GM19193 (cell line): ENCODE data around the gene IQSEC3.

Experiments
- POLR2A ChIP-seq: IDR thresholded peaks from 4 replicates; pipeline ENCODE4 v1.6.1; 2011; ENCODE audit not compliant: insufficient read depth, insufficient read length; ENCODE audit errors: extremely low read depth

IQSEC3 gene

GRCh38 chr12:106118-106591, 39.6 kb downstream of the IQSEC3 start:
- no peak for TF ChIP-seq POLR2A

- TF ChIP-seq POLR2A, result no peak
Measured at GRCh38 chr12:108594-108993, 42.0 kb downstream of the IQSEC3 start.

GRCh38 chr12:109446-109845, 42.9 kb downstream of the IQSEC3 start:
- no peak for TF ChIP-seq POLR2A

- no peak for TF ChIP-seq POLR2A
Measured at GRCh38 chr12:109872-110271, 43.3 kb downstream of the IQSEC3 start.

- TF ChIP-seq POLR2A, result no peak
Measured at GRCh38 chr12:111699-112493, 45.3 kb downstream of the IQSEC3 start.

GRCh38 chr12:113347-113746, 46.8 kb downstream of the IQSEC3 start:
- no peak for TF ChIP-seq POLR2A

GRCh38 chr12:114626-115211, 48.2 kb downstream of the IQSEC3 start:
- no peak for TF ChIP-seq POLR2A

- TF ChIP-seq POLR2A, result no peak
Measured at GRCh38 chr12:115518-115917, 49.0 kb downstream of the IQSEC3 start.

- TF ChIP-seq POLR2A, result no peak
Measured at GRCh38 chr12:115960-116915, 49.7 kb downstream of the IQSEC3 start.

- TF ChIP-seq POLR2A, result no peak
Measured at GRCh38 chr12:117311-117710, 50.7 kb downstream of the IQSEC3 start.

GRCh38 chr12:117816-118345, 51.3 kb downstream of the IQSEC3 start:
- TF ChIP-seq POLR2A, result no peak

- no peak for TF ChIP-seq POLR2A
Measured at GRCh38 chr12:118591-118990, 52.0 kb downstream of the IQSEC3 start.

- TF ChIP-seq POLR2A, result no peak
Measured at GRCh38 chr12:120951-121350, 54.4 kb downstream of the IQSEC3 start.

GRCh38 chr12:121647-122046, 55.1 kb downstream of the IQSEC3 start:
- no peak for TF ChIP-seq POLR2A

GRCh38 chr12:125075-125474, 58.5 kb downstream of the IQSEC3 start:
- TF ChIP-seq POLR2A, result no peak
